ENCODE data around the gene LRP3.

Gene LRP3

DNA sequence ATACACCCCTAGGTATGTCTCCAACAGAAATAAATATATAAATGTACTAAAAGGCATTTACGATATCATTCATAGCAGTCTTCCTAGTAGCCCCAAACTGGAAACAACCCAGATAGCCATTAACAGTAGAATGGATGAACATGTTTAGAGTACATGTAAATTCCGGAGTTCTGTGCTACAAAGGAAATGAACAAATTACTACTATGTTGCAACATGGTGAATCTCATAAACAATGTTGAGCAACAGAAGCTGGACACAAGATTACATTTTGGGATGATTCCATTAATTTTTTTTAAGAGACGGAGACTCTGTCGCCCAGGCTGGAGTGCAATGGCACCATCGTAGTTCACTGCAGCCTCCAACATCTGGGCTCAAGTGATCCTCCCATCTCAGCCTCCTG, 37.4 kb downstream of the LRP3 start:
- TF ChIP-seq GATA2 (IDR thresholded peaks at IDR 0.05; ENCODE audit: low read depth, low read length) (no peak), GATA3 (IDR thresholded peaks at IDR 0.05; ENCODE audit: low read depth, low read length) (no peak)

DNA sequence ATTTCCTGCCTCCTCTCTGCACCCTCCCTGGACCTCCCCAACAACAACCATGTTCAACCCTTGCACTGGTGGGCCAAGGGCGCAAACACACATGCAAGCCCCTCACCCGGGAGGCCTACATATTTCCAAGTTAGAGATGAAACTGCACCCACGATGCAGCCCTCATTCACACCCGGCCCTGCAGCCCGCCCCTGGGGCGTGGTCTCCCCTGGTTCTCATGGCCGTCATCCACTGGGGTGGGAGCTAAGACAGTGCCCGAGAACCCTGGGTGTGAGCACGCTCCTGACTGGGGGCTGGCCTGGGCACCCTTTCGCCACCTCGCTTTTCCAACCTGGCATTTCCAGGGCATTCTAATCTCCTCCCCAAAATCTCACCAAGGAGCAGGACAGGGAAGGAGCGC, 38.5 kb downstream of the LRP3 start:
- no peak for TF ChIP-seq GATA3 (IDR thresholded peaks at IDR 0.05; ENCODE audit: low read depth, low read length)
- TF ChIP-seq GATA2 (IDR thresholded peaks at IDR 0.05; ENCODE audit: low read depth, low read length) = no peak

DNA sequence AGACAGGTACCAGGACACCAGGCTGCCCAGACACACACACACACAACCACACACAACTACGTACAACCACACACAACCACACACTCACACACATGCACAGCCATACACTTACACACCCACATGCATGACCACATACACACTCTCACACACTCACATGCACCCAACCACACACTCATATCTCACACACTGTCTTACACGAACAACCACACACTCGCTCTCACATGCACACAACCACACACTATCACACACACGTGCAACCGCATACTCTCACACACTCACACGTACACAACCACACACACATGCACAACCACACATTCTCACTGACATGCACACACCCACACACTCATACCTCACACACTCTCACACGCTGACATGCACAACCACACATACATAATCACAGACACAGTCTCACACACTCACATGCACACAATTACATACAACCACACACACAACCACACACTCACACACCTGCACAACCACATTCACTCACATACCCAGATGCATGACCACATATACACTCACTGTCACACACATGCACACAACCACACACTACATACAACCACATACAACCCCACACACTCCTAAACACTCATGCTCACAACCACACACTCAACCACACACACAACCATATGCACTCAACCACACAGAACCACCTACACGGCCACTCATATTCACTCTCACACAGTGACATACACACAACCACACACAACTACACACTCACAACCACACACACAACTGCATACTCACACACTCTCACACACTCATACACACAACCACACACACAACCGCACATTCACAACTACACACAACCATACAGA, 39.1 kb downstream of the LRP3 start:
- no peak for TF ChIP-seq GATA3 (IDR thresholded peaks at IDR 0.05; ENCODE audit: low read depth, low read length)
- TF ChIP-seq GATA2 (IDR thresholded peaks at IDR 0.05; ENCODE audit: low read depth, low read length) = no peak

DNA sequence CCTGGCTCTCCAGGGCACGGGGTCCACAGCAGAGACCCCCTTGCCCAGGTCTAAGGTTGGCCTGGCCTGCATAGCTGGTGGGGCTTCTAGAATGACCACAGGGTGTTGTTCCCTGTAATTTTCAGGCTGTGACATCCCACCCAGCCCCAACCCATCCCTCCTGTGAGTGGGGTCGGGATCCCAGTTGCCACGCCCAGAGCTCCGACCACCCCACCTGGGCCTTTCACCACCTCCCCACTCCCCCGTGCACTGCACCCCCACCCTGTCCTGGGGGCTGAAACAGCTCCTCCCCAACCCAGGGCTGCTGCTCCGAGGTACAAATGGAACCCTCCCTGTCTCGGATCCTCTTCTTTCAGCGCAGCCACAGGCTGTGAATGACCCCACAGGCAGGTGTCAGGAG, 40.0 kb downstream of the LRP3 start:
- TF ChIP-seq GATA2 (IDR thresholded peaks at IDR 0.05; ENCODE audit: low read depth, low read length) (no peak), GATA3 (IDR thresholded peaks at IDR 0.05; ENCODE audit: low read depth, low read length) (no peak)

DNA sequence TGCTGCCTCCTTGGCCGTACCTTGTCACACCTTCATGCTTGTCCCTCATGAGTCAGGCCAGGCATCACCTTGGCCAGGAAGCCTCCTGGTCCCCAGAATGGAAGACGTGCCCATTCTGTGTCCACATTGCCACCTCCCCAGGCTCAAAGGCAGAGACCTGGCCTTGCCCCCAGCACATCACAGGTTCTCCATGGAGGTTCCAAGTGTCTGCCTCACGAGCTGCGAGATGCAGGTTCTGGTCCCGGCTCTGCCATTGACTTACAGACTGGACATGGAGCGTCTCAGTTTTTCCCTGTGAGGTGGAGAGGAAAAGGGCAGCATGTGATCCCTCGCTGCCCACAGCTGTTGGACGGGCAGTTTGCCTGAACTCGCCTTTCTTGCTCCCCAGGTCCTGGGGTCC, 40.6 kb downstream of the LRP3 start:
- TF ChIP-seq GATA2 (IDR thresholded peaks at IDR 0.05; ENCODE audit: low read depth, low read length) (no peak), GATA3 (IDR thresholded peaks at IDR 0.05; ENCODE audit: low read depth, low read length) (no peak)

DNA sequence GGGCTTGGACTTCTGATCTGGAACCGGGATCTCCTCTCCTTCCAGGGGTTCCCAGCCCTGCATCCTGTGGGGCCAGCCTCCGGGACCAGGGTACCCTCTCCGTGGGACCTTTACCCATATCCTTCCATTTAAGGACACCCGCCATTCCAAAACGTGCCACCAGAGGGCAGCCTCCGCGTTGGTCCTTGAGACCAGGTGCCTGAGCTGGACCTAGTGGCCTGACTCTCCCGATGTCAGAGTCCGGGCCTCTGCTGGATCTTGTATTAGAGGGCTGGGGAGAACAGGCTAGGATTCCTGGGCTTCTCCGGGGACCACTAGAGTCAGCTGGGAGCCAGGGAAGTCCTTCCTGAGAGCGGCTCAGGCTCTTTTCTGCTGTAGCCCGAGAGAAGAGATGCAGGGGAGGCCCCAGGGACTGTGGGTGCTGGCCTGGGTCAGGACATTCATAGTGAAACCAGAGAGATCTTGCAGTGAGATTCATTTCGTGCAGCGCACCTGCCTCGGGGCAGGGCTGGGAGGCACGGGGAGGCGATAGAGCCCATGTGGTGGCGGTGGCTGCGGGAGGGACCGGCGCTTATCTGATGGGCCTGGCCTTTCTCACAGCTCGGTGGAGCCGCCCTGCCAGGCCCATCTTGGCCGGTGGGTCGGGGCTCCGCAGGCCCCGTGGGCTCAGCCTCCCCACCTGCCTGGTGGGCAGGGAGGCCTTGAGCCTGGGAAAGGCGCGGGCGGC, 41.3 kb downstream of the LRP3 start:
- TF ChIP-seq GATA2 (IDR thresholded peaks at IDR 0.05; ENCODE audit: low read depth, low read length) = peak; percentile 48; the same call in 1 of the 2 replicates
- TF ChIP-seq GATA3 (IDR thresholded peaks at IDR 0.05; ENCODE audit: low read depth, low read length) = no peak

DNA sequence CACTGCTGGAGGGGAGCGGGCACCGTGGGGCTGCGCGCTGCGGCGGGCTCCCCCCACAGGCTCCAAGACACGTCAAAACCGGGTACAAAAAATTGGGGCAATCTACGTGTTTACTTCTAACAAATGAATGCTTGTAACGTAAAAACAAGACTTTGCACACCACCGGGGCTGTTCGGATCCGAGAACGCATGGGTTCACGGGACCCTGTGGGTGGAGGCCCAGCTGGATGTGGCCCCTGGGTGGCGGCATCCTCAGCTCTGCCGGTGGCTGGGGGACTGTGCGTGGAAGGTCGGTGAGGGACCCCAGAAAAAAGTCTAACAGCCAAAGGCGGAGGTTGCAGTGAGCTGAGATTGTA, 41.8 kb downstream of the LRP3 start:
- no peak for TF ChIP-seq GATA3 (IDR thresholded peaks at IDR 0.05; ENCODE audit: low read depth, low read length)
- no peak for TF ChIP-seq GATA2 (IDR thresholded peaks at IDR 0.05; ENCODE audit: low read depth, low read length)

DNA sequence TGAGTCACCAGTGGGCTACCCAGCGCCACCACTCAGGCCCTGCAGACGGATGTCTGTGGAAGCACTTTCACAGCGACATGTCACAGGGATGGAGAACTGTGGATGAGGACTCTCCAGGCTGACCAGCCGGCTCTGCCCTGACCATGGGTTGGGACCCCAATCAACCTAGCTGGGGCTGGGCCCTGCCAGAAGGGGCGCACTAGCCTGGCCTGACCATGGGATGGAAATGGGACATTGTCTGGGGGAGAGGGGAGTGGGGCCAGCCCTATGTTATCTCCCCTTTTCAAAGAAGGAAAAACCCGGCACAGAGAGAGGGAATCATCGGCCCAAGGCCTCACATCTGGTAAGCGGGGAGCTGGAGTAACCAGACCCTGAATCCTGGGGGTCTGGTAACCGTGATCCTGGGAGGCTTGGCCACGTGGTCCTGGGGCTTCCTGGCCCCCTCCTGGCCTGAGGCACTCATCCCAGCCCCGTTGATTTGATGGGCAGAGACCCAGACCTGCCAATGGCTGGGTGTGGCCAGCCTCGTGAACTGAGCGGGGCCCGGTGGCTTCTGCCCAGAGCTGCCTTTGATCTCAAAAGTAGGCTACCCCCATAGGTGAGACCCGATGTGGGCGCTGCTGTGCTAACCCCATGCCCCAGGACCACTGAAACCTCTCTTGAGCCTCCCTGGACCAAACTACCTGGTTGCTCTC, 42.7 kb downstream of the LRP3 start:
- no peak for TF ChIP-seq GATA3 (IDR thresholded peaks at IDR 0.05; ENCODE audit: low read depth, low read length)
- no peak for TF ChIP-seq GATA2 (IDR thresholded peaks at IDR 0.05; ENCODE audit: low read depth, low read length)

DNA sequence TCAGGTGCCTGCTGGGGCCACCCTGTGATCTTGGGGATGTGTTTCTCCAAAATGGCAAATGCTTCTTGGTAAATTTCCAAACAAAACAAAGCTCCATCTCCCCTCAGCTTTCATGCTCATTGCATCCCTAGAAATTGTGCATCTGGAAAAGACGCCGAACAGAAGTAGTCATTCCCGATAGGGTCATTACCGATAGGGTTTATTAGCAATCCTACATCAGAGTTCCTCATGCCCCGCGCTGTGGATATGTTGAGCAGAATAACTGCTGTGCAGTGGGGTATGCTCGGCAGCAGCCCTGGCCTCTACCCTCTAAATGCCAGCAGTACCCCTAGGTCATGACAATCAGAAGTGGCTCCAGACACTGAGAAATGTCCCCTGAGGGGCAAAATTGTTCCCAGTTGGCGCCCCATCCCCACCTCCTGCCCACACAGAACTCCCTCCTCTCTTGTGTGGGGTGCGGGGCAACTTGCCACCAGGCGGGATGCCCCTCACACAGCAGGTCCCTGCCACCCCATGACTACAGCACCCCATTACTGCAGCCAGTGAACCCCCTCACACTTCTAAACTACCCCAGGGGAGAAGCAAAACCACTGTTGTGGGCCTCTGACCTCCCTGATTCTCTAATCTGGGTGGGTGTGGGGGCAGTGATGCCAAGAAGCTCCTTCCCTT, 44.5 kb downstream of the LRP3 start:
- TF ChIP-seq GATA2 (IDR thresholded peaks at IDR 0.05; ENCODE audit: low read depth, low read length) (no peak), GATA3 (IDR thresholded peaks at IDR 0.05; ENCODE audit: low read depth, low read length) (no peak)

DNA sequence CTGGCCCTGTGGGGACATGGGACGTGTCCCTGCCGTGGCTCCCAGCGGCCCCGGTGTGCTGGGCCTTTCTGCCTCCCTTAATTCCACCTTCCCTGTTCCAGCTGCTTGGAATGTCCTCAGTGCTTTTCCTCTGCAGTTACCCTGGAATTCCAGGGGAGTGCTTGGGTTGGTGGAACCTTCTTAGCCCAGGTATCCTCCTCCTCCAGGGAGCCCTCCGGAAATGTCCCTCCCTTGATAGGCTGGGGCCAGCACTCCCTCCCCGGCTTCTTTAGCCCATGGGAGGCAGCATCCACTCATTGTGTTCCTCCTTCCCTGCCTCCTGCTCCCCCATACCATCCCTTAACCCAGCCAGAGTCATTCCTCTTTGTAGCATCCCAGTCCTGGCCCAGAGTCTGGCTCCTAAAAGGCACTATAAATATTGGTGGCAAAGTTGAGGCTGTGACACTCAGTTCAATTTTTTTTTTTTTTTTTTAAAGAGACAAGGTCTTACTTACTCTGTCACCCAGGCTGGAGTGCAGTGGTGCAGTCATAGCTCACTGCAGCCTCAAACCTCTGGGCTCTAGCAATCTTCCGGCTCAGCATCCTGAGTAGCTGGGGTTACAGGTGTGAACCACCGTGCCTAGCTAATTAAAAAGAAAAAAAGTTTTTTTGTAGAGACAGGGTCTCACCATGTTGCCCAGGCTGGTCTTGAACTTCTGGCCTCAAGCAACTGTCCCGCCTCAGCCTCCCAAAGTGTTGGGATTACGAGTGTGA, 45.3 kb downstream of the LRP3 start:
- TF ChIP-seq GATA3 (IDR thresholded peaks at IDR 0.05; ENCODE audit: low read depth, low read length) (no peak), GATA2 (IDR thresholded peaks at IDR 0.05; ENCODE audit: low read depth, low read length) (no peak)

DNA sequence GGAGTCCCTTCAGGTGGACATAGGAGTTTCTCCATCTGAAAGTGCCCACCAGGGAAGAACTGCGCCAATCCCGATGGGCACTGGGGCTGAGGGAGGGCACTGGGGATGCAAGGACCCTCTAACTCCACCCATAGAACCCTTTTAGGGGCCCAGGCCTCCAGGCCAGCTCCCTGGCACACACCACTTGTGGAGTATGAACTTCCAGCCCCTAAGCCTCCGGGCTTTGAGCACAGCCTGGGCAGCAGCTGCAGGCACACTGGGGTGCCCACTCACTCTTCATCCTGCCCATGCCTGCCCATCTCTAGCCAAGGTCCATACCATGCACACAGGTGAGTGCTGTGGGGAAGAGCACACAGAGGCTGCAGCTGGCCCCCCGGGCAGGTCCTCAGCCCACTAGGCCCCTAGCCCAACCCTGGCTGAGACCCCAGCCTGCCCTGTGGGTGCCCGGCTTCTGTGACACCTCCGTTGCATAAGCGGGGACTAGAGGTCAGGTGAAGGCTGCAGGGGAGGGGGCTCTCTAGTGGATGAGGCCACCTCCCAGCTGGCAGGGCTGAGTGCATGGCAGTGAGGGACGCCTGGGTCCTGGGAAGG, 46.1 kb downstream of the LRP3 start:
- TF ChIP-seq GATA2 (IDR thresholded peaks at IDR 0.05; ENCODE audit: low read depth, low read length) = no peak
- no peak for TF ChIP-seq GATA3 (IDR thresholded peaks at IDR 0.05; ENCODE audit: low read depth, low read length)

DNA sequence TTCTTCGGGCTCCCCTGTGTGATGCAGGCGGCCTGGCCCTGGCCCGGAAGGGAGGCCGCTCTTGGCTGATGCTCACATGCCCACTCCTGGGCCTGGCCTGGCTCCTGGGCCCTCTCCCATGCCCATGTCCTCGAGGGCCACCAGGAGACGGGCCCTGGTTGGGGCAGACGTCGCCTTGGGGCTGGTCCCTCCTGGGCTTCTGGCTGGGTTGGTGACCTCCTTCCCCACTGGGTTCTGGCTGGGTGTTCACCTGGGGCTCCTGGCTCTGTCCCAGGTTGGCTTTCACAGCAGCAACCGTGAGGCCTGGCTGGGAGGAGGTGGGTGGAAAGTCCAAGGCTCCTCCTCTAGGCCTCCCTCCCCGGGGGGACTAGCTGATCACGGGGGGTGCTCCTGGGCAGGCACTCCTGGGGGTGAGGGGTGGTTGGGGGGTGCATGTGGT, 47.0 kb downstream of the LRP3 start:
- TF ChIP-seq GATA2 (IDR thresholded peaks at IDR 0.05; ENCODE audit: low read depth, low read length) (no peak), GATA3 (IDR thresholded peaks at IDR 0.05; ENCODE audit: low read depth, low read length) (no peak)

DNA sequence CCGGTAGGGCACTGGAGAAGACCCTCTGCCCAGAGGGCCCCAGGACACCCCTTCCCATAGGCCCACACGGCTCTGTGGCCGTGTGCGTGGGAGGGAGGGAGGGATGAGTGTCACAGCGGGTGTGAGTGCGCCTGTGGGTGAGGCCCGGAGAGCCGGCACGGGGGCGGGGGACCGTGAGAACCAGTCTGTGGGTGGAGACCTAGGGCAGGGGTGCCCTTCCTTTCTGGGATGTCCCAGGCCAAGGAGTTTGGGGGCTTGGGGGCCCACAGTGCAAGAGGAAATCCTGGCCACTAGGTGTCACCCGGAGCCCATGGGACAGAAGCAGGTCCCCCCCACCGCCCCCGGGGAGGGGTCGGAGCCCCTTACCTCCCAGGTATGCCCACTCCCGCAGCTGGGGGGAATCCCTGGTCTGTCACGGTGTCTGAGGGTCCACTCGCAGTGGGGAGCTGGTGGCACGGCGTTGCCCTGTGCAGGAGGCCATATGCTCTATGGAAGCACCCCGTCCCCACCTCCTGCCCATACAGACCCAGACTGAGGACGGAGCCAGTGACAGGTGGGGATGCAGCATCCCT, 47.5 kb downstream of the LRP3 start:
- TF ChIP-seq GATA3 (IDR thresholded peaks at IDR 0.05; ENCODE audit: low read depth, low read length) = no peak
- TF ChIP-seq GATA2 (IDR thresholded peaks at IDR 0.05; ENCODE audit: low read depth, low read length) = no peak

Measured in SH-SY5Y (cell line).